ENCODE measurements around the gene SOBP.

SOBP gene

GRCh38 chr6:107582086-107582485 lies 92.2 kb downstream of the SOBP start:
- no peak for DNase-seq (ENCODE audit: low read depth in 2 of 3, low spot score in 2 of 3)

DNA sequence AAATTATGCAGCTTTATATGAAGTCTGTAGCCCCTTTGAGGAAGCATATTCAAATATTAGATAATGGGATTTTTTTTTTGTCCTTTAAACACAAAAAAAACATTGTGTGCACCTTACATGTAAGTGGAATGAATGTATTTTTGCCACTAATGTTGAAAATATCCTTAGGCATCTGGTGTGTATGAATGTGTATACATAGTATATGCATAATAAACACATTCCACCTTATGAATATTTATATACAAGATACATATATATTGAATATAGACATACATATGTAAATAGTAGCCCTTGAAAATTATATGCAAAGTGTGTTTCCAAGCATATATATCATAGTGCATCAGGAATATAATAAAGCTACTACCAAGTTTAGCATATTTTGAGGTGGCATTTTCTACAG lies 94.8 kb downstream of the SOBP start:
- no peak for DNase-seq (ENCODE audit: low read depth in 2 of 3, low spot score in 2 of 3)

- no peak for DNase-seq (ENCODE audit: low read depth in 2 of 3, low spot score in 2 of 3)
Observed at GRCh38 chr6:107585815-107586435, 96.0 kb downstream of the SOBP start.

DNA sequence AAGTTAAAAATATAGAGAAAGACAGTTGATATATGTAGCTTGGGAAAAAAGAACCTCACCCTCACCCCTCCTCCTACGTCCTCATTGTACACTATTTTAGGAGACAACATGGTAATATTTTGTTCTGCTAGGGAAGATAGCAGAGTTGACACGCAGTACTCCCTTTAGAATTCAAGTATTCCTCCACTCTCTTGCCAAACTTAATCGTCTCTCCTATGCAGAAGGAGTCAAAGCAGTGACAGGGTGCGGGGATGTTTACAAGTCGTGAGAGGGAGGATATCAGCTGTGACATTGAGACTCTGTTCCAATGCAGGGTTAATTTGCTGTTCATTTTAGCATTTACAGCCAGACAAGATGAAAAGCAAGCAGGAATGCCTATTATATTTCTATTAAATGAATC lies 97.5 kb downstream of the SOBP start:
- no peak for DNase-seq (ENCODE audit: low read depth in 2 of 3, low spot score in 2 of 3)

GRCh38 chr6:107589199-107589598 lies 99.3 kb downstream of the SOBP start:
- no peak for DNase-seq (ENCODE audit: low read depth in 2 of 3, low spot score in 2 of 3)

DNA sequence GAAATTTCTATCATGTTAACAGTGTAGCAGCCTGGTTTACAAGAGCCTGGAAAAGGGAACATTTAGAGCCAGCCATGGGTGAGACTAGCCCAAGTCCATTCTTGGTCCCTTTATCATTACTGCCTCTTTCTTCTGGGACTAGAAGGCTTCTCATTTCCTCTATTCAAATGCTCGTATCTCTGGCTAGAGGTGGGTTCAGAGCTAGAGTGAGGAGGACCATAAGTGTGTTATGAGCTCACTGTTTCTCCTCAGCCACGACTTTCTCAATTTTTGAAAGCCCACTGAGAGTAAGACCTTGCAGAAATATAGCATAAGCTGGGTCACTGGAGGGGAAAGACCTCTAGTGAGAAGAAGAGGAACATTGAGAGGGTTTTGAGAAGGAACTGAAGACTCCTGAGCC lies 100.0 kb downstream of the SOBP start:
- no peak for DNase-seq (ENCODE audit: low read depth in 2 of 3, low spot score in 2 of 3)

- no peak for DNase-seq (ENCODE audit: low read depth in 2 of 3, low spot score in 2 of 3)
Observed at GRCh38 chr6:107590378-107590777, 100.5 kb downstream of the SOBP start.

DNA sequence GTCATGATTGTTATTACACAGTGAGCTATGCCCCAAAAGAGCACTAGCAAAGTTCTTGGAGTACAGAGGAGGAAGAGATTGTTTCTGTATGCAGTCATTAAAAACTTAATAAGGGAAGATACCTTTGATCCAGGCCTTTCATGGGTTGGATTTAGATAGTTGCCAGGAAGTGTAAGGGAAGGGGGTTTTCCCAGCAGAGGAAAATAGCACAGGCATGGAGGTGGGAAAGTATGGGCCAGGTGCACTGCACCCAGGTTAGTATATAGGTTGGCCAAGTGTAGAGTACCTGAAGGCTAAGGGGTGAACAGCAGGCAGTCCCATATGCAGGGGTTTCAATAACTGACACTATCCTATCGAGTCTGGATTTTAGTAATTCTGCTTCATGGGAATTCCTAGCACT lies 101.4 kb downstream of the SOBP start:
- no peak for DNase-seq (ENCODE audit: low read depth in 2 of 3, low spot score in 2 of 3)

- no peak for DNase-seq (ENCODE audit: low read depth in 2 of 3, low spot score in 2 of 3)
Observed at GRCh38 chr6:107592806-107593205, 102.9 kb downstream of the SOBP start.

- no peak for DNase-seq (ENCODE audit: low read depth in 2 of 3, low spot score in 2 of 3)
Observed at GRCh38 chr6:107594736-107595135, 104.8 kb downstream of the SOBP start.

- no peak for DNase-seq (ENCODE audit: low read depth in 2 of 3, low spot score in 2 of 3)
Observed at GRCh38 chr6:107598091-107598490, 108.2 kb downstream of the SOBP start.

- DNase-seq (ENCODE audit: low read depth in 2 of 3, low spot score in 2 of 3), result no peak
Observed at GRCh38 chr6:107599043-107599442, 109.1 kb downstream of the SOBP start.

GRCh38 chr6:107600121-107600520 lies 110.2 kb downstream of the SOBP start:
- DNase-seq (ENCODE audit: low read depth in 2 of 3, low spot score in 2 of 3), result no peak

DNA sequence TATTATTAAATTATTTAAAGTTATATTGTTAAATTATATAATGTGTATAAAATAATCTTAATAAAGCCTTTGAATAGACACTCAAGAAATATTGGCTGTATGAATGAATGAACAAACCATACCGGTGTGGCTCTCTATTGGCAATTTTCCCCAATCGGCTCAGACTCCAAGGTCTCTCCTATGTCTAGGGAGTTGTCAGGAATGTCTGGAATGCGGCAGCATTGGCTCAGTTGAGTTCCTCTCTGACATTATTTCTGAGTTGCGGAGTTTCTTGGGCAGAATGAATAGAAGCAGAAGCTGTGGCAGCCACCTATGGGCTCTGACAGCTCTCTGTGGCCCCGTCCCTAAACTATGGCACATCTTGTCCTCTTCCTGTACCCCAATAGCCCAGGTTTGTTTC lies 111.0 kb downstream of the SOBP start:
- no peak for DNase-seq (ENCODE audit: low read depth in 2 of 3, low spot score in 2 of 3)

DNA sequence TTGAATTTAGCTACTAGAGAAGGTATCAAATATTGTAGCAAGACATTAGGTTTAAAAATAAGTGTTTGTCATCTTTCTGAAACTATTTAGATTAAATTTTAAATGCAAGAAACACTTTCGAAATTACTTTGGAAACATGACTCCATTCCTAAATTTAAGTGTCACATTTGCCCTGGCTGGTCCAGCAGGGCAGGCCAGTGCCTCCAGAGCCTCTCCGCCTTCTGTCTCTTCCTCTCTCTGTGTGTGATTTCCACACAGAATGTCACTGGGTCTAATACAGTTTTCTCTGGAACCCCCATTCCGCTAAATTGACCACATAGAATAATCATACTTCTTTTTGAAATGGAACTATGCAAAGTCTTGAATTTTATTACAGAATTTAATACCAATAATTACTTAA lies 111.5 kb downstream of the SOBP start:
- no peak for DNase-seq (ENCODE audit: low read depth in 2 of 3, low spot score in 2 of 3)

DNA sequence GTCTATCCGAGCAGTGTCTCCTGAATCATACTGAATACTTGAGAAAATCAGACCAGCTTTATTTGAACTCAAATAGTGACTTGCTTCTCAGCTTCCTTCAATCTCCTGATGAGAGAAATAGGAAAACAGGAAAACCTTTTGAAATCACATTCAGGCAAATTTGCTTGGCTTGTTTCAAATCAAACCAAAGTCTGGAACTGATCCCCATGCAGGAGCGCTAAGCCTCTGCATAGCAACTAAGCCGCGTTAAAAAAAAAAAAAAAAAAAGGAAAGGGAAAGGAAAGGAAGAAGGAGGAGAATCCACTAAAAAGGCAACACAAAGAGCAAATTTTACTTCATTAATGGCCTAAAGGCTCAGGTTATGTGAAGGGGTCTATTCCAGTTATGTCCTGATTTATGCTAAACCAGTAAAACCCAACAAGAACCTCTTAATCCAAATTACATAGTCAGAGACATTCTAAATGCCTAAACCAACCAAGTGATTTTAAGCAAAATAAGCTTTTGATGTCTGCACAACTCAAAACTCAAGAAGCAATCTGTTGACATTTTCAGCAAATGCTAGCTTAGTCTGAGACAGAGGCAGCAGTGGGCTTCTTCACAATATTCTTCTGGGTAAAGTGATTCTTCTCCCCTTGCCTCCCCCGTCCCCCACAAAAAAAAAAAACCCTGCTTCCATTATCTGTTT lies 112.5 kb downstream of the SOBP start:
- DNase-seq (ENCODE audit: low read depth in 2 of 3, low spot score in 2 of 3), result no peak

- no peak for DNase-seq (ENCODE audit: low read depth in 2 of 3, low spot score in 2 of 3)
Observed at GRCh38 chr6:107603006-107603370, 113.1 kb downstream of the SOBP start.

- DNase-seq (ENCODE audit: low read depth in 2 of 3, low spot score in 2 of 3), result no peak
Observed at GRCh38 chr6:107604549-107604948, 114.6 kb downstream of the SOBP start.

GRCh38 chr6:107606407-107606806 lies 116.5 kb downstream of the SOBP start:
- no peak for DNase-seq (ENCODE audit: low read depth in 2 of 3, low spot score in 2 of 3)

DNA sequence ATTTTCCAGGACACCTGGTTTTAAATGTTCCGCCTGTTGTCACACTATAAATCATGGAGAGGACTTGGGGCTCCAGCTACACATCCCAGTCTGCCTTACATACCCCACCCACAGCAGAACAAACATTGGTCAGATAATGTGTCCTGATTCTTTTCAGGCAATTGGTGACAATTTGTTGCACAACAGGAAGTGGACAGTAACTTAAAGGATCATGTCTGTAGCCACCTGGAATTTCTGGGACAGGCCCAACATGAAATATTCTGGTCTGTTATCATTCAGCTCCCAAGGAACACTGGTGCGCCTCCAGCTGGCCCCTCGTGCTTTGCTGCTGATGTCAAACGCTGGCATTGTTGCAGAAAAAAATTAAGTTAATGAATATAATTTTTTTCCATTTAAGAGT lies 117.2 kb downstream of the SOBP start:
- DNase-seq (ENCODE audit: low read depth in 2 of 3, low spot score in 2 of 3), result no peak

- DNase-seq (ENCODE audit: low read depth in 2 of 3, low spot score in 2 of 3), result no peak
Observed at GRCh38 chr6:107611094-107611810, 121.3 kb downstream of the SOBP start.

DNA sequence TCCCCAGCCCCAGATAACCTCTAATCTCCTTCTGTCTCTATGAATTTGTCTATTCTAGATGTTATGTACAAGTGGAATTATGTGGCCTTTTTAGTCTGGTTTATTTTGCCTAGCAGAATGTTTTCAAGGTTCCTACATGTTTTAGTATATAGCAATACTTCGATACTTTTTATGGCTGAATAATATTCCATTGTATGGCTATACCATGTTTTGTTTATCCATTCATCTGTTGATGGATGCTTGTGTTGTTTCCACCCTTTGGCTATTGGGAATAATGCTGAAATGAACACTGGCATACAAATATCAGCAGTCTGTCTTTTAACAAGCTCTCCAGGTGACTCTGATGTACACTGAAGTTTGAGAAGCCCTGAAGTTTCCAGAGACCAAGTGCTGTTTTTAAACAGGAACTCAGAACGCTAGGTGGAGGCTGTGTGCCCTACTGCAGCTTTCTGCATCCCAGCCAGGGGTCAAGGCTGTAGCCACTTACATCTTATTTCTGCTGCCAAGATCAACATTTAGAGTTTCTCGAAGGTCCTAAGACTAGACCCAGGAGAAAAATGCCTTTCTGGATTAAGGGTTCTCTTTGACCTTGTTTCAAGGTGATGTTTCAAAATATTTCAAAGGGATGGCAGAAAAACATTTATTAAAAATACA lies 123.0 kb downstream of the SOBP start:
- DNase-seq (ENCODE audit: low read depth in 2 of 3, low spot score in 2 of 3), result no peak

All from activated CD8-positive, alpha-beta memory T cell treated with anti-CD3 and anti-CD28 coated beads for 48 hours (primary cell).